ENCODE measurements around the gene MAPKAP1.
"Not testable (repeated sequence)": the region's sequence is repeated elsewhere in the genome, so short reads cannot be mapped to it uniquely, and the experiment has no call there.

The MAPKAP1 gene

GRCh38 chr9:125600194-125600593 lies 106.8 kb downstream of the MAPKAP1 start:
- no peak for DNase-seq

GRCh38 chr9:125594223-125594610 lies 112.8 kb downstream of the MAPKAP1 start:
- no peak for DNase-seq

GRCh38 chr9:125593581-125594222 lies 113.3 kb downstream of the MAPKAP1 start:
- no peak for DNase-seq

GRCh38 chr9:125591888-125592287 lies 115.1 kb downstream of the MAPKAP1 start:
- DNase-seq: no peak

GRCh38 chr9:125591245-125591644 lies 115.8 kb downstream of the MAPKAP1 start:
- DNase-seq: no peak

- no peak for DNase-seq
Observed at GRCh38 chr9:125589287-125589686, 117.7 kb downstream of the MAPKAP1 start.

- DNase-seq: no peak
Observed at GRCh38 chr9:125587819-125588460, 119.1 kb downstream of the MAPKAP1 start.

GRCh38 chr9:125586172-125586511 lies 120.9 kb downstream of the MAPKAP1 start:
- DNase-seq: no peak

GRCh38 chr9:125585503-125586171 lies 121.4 kb downstream of the MAPKAP1 start:
- DNase-seq: no peak

- DNase-seq: no peak
Observed at GRCh38 chr9:125580701-125581286, 126.2 kb downstream of the MAPKAP1 start.

GRCh38 chr9:125579030-125579932 lies 127.7 kb downstream of the MAPKAP1 start:
- no peak for DNase-seq

GRCh38 chr9:125574126-125574877 lies 132.7 kb downstream of the MAPKAP1 start:
- no peak for DNase-seq

- not testable (repeated sequence) for DNase-seq
Observed at GRCh38 chr9:125572461-125572860, 134.5 kb downstream of the MAPKAP1 start.

GRCh38 chr9:125571824-125572223 lies 135.2 kb downstream of the MAPKAP1 start:
- not testable (repeated sequence) for DNase-seq

- no peak for DNase-seq
Observed at GRCh38 chr9:125570246-125570645, 136.8 kb downstream of the MAPKAP1 start.

GRCh38 chr9:125568621-125569020 lies 138.4 kb downstream of the MAPKAP1 start:
- DNase-seq: no peak

GRCh38 chr9:125566051-125566450 lies 141.0 kb downstream of the MAPKAP1 start:
- DNase-seq: not testable (repeated sequence)

- no peak for DNase-seq
Observed at GRCh38 chr9:125565126-125565525, 141.9 kb downstream of the MAPKAP1 start.

GRCh38 chr9:125564631-125565030 lies 142.4 kb downstream of the MAPKAP1 start:
- no peak for DNase-seq

- DNase-seq: no peak
Observed at GRCh38 chr9:125561509-125562148, 145.4 kb downstream of the MAPKAP1 start.

GRCh38 chr9:125559894-125560293 lies 147.1 kb downstream of the MAPKAP1 start:
- DNase-seq: no peak

- DNase-seq: no peak
Observed at GRCh38 chr9:125559194-125559593, 147.8 kb downstream of the MAPKAP1 start.
